Measurements from ENCODE around the gene ALS2. TPM values are rescaled to one million over a fixed set of nuclear protein-coding genes. Genes with fewer than 3 reads are reported as not detected.
"Not testable (repeated sequence)": the region's sequence is repeated elsewhere in the genome, so short reads cannot be mapped to it uniquely, and the experiment has no call there.

The ALS2 gene
- total RNA-seq, 1 donor from 2014 or later, result 36.4 TPM

DNA sequence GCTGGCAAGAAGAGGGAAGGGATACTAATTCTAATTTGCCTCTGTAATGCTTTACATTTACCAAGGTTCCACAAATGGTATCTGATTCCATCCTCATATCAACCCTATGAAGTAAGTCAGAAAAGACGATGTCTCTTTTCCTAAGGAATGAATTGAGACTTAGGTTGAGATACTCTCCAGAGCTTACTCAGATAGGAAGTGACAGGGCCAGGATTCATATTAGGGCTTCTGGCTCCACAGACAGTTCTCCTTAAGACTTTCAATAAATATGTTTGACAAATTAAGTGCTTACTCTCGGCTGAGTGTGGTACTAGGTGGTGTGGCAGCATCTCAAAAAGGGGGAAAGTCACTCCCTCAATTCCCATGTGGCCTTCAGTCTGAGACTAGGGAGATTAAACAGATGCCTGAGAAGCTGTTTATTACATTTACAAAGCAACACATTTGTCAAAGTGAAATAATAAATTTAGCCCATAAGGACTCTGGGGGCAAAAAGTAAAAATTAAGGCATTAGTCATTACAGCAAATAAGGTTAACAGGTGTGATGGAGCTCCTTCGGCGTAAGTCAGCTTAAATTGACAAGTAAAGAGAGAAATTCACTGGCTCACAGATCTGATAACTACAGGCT is 39.8 kb upstream of the ALS2 start:
- Mint-ChIP-seq H3K4me1 (ENCODE audit: unreplicated experiment) (peaks cover 18% of the 10 kb centered on the region), H3K9me3 (peaks cover 7% of the 10 kb centered on the region), H3K36me3 (no peaks in the 10 kb centered on the region), H3K4me3 (no peak overlapping the region), H3K27me3 (no peaks in the 10 kb centered on the region), H3K27ac (no peak overlapping the region)
- TF ChIP-seq, protein P1, sequence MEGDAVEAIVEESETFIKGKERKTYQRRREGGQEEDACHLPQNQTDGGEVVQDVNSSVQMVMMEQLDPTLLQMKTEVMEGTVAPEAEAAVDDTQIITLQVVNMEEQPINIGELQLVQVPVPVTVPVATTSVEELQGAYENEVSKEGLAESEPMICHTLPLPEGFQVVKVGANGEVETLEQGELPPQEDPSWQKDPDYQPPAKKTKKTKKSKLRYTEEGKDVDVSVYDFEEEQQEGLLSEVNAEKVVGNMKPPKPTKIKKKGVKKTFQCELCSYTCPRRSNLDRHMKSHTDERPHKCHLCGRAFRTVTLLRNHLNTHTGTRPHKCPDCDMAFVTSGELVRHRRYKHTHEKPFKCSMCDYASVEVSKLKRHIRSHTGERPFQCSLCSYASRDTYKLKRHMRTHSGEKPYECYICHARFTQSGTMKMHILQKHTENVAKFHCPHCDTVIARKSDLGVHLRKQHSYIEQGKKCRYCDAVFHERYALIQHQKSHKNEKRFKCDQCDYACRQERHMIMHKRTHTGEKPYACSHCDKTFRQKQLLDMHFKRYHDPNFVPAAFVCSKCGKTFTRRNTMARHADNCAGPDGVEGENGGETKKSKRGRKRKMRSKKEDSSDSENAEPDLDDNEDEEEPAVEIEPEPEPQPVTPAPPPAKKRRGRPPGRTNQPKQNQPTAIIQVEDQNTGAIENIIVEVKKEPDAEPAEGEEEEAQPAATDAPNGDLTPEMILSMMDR (conservative IDR thresholded peaks at IDR 0.05), result no peak
- no peak for DNase-seq (ENCODE audit: extremely low spot score, unreplicated experiment)

DNA sequence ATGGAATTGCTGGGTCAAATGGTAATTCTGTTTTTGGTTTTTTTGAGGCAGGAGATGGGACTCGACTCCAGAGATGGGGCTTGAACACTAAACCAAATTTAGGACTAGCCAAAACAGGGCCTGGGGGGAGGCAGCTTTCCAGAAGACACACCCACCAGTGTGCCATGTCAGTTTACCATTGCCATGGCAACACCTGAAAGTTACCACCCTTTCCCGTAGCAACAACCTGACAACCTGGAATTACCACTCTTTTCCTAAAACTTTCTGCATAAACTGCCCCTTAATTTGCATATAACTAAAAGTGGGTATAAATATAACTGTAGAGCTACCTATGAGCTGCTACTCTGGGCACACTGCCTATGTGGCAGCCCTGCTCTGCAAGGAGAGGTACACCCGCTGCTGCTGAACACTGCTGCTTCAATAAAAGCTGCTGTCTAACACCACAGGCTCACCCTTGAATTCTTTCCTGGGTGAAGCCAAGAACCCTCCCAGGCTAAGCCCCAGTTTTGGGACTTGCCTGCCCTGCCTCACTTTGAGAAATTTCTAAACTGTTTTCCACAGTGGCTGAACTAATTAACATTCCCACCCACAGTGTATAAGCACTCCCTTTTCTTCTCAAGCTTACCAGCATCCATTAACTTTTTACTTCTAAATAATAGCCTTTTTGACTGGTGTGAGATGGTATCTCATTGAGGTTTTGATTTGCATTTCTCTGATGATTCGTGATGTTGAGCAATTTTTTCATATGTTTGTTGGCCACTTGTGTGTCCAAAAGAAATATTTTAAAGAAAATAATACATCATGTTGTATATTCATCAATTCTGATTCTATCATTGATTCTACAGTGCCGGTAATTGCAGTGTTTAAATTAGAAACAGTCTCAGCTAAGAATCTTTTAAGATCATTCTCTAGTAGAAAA is 36.2 kb upstream of the ALS2 start:
- Mint-ChIP-seq H3K9me3 (no peaks in the 10 kb centered on the region), H3K4me3 (no peak overlapping the region), H3K4me1 (ENCODE audit: unreplicated experiment) (peaks cover 24% of the 10 kb centered on the region), H3K27ac (no peak overlapping the region), H3K27me3 (no peaks in the 10 kb centered on the region), H3K36me3 (no peaks in the 10 kb centered on the region)
- no peak for DNase-seq (ENCODE audit: extremely low spot score, unreplicated experiment)
- TF ChIP-seq, protein P1 (conservative IDR thresholded peaks at IDR 0.05), result no peak

DNA sequence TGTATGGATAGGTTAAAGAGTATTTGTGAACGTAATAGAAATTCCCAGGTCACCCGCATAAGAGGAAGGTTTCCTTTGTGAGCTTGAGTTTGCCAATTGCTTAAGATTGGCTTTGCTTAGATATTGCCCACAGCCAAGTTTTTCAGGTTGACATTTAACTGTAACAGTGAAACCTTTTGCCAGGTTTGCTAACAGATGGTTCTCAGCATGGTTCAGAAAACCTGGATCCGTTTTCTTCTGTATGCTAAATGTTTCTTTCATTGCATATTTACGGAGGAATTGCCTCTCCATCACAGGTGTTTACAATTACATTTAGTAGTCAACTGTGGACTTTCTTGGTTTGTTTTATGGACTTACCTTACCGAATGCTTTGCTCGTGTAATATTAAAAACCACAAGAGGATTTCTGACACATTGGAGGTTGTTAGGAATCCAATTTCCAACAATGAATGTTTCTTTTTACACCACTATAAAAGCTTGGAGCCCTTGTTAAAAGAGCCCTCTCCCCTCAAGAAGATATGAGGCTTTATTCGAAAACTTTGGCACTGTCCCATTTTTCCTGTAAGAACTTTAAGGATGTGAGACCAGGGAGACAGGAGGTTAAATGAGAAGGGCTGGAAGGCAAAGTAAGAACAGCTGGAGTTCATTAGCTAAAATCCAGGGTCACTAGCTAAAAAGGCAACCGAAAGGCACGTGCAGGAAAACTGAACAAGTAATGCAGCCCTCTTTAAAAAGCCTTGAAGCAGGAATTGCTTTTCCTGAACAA is 33.4 kb upstream of the ALS2 start:
- H3K4me3 Mint-ChIP-seq, result peak overlapping the region; percentile 33
- no peaks in the 10 kb centered on the region for H3K9me3 Mint-ChIP-seq
- H3K4me1 Mint-ChIP-seq (ENCODE audit: unreplicated experiment), result peaks cover 21% of the 10 kb centered on the region
- TF ChIP-seq, protein P1 (conservative IDR thresholded peaks at IDR 0.05), result no peak
- peak overlapping the region; percentile 9 for H3K27ac Mint-ChIP-seq
- H3K27me3 Mint-ChIP-seq, result no peaks in the 10 kb centered on the region
- no peaks in the 10 kb centered on the region for H3K36me3 Mint-ChIP-seq
- DNase-seq (ENCODE audit: extremely low spot score, unreplicated experiment), result no peak

DNA sequence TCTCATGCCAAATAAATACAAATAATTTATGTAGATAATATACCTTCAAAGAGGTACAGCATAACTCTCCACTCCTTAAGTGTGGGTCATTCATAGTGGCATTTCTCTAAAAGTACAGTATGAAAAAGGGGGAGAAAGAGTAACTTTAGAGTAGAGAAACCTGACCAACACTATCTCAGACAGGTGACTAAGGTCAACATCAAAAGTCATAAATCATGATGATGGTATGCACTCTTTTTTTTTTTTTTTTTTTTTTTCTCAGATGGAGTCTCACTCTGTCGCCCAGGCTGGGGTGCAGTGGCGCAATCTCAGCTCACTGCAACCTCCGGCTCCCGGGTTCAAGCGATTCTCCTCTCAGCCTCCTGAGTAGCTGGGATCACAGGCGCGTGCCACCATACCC is 29.9 kb upstream of the ALS2 start:
- H3K27ac Mint-ChIP-seq; DNase-seq (ENCODE audit: extremely low spot score, unreplicated experiment); H3K36me3 Mint-ChIP-seq; H3K9me3 Mint-ChIP-seq; H3K4me3 Mint-ChIP-seq; H3K27me3 Mint-ChIP-seq: not testable (repeated sequence)
- H3K4me1 Mint-ChIP-seq (ENCODE audit: unreplicated experiment), result peaks cover 45% of the 10 kb centered on the region

DNA sequence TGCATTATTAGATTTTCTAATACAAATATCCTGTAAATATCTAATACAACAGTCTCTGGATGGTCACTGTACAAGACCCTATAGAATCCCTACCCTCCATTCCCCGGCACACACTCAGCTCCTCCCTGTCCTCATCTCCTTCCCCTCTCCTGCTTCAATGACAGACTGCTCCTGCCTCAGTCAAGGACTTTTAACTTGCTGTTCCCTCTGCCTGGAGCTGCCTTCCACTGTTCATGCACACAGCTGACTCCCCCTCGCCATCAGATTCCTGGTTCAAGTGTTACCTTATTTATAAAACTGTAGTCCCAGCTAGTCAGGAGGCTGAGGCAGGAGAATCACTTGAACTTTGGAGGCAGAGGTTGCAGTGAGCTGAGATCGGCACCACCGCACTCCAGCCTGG is 28.9 kb upstream of the ALS2 start:
- TF ChIP-seq, protein P1 (conservative IDR thresholded peaks at IDR 0.05), result no peak
- H3K27ac Mint-ChIP-seq, result no peak overlapping the region
- H3K36me3 Mint-ChIP-seq, result no peaks in the 10 kb centered on the region
- H3K4me3 Mint-ChIP-seq, result no peak overlapping the region
- H3K4me1 Mint-ChIP-seq (ENCODE audit: unreplicated experiment), result peaks cover 44% of the 10 kb centered on the region
- no peaks in the 10 kb centered on the region for H3K9me3 Mint-ChIP-seq
- DNase-seq (ENCODE audit: extremely low spot score, unreplicated experiment), result no peak
- H3K27me3 Mint-ChIP-seq, result no peaks in the 10 kb centered on the region

All from type B pancreatic cell (in vitro differentiated cells).